Activated CD4-positive, alpha-beta memory T cell treated with anti-CD3 and anti-CD28 coated beads, Interleukin-2, amount 10 ng/mL, durations not matched to agents 7 days and 5 days (primary cell): ENCODE data around the gene APBB2. TPM values are rescaled to one million over a fixed set of nuclear protein-coding genes. Genes with fewer than 3 reads are reported as not detected.

Source experiments
- CTCF ChIA-PET: fragments of 350-600 bp; sonication (Branson Sonifier 250); formaldehyde crosslinking; loops from one replicate; lab custom pipeline; 2021; ENCODE audit warnings: antibody characterized with exemption, inconsistent platforms; lab: Charles Lee
- POLR2A ChIA-PET: fragments of 350-600 bp; sonication (Branson Sonifier 250); formaldehyde crosslinking; loops from one replicate; lab custom pipeline; 2021; ENCODE audit warnings: antibody characterized with exemption; lab: Charles Lee
- DNase-seq: peaks from one replicate; pipeline ENCODE4 v3.0.0-alpha.2; 2020
- H3K27ac Mint-ChIP-seq: one replicate; pipeline ENCODE4 v1.8.0; 2021; ENCODE audit warnings: mild to moderate bottlenecking, mixed read lengths
- H3K27me3 Mint-ChIP-seq: one replicate; pipeline ENCODE4 v1.8.0; 2021; ENCODE audit warnings: mixed read lengths
- H3K36me3 Mint-ChIP-seq: one replicate; pipeline ENCODE4 v1.8.0; 2021; ENCODE audit warnings: low read depth, mixed read lengths
- H3K4me1 Mint-ChIP-seq: one replicate; pipeline ENCODE4 v1.8.0; 2021; ENCODE audit warnings: mixed read lengths
- H3K4me3 Mint-ChIP-seq: one replicate; pipeline ENCODE4 v1.8.0; 2021; ENCODE audit warnings: mild to moderate bottlenecking, mixed read lengths
- H3K9me3 Mint-ChIP-seq: one replicate; pipeline ENCODE4 v1.8.0; 2021; ENCODE audit warnings: mixed read lengths
- total RNA-seq, 2 experiments: library from RNA; stranded (reverse); gene quantifications; one replicate each; pipeline ENCODE4 v1.2.3, GENCODE V29; 2021

Gene APBB2
- total RNA-seq, 2 experiments from 2014 or later = 0.75 to 1.3 TPM

- Mint-ChIP-seq H3K4me3 (no peak overlapping the region), H3K4me1 (no peaks in the 10 kb centered on the region), H3K27ac (no peak overlapping the region), H3K27me3 (peaks cover 39% of the 10 kb centered on the region), H3K9me3 (no peaks in the 10 kb centered on the region), H3K36me3 (no peaks in the 10 kb centered on the region)
- CTCF ChIA-PET = no interaction called here
- DNase-seq = no peak
- POLR2A ChIA-PET = no interaction called here
Measured at GRCh38 chr4:40881851-40882250, 332.5 kb downstream of the APBB2 start.

GRCh38 chr4:40881096-40881495 lies 333.2 kb downstream of the APBB2 start:
- Mint-ChIP-seq H3K9me3 (no peaks in the 10 kb centered on the region), H3K4me1 (no peaks in the 10 kb centered on the region), H3K27me3 (peaks cover 40% of the 10 kb centered on the region), H3K36me3 (no peaks in the 10 kb centered on the region), H3K27ac (no peak overlapping the region), H3K4me3 (no peak overlapping the region)
- ChIA-PET POLR2A (no interaction called here), CTCF (no interaction called here)
- DNase-seq = no peak

- POLR2A ChIA-PET = no interaction called here
- H3K4me1 Mint-ChIP-seq = no peaks in the 10 kb centered on the region
- H3K27me3 Mint-ChIP-seq = peaks cover 42% of the 10 kb centered on the region
- H3K4me3 Mint-ChIP-seq = no peak overlapping the region
- H3K9me3 Mint-ChIP-seq = no peaks in the 10 kb centered on the region
- H3K27ac Mint-ChIP-seq = no peak overlapping the region
- no peaks in the 10 kb centered on the region for H3K36me3 Mint-ChIP-seq
- no peak for DNase-seq
- CTCF ChIA-PET = no interaction called here
Measured at GRCh38 chr4:40878548-40879055, 335.7 kb downstream of the APBB2 start.

DNA sequence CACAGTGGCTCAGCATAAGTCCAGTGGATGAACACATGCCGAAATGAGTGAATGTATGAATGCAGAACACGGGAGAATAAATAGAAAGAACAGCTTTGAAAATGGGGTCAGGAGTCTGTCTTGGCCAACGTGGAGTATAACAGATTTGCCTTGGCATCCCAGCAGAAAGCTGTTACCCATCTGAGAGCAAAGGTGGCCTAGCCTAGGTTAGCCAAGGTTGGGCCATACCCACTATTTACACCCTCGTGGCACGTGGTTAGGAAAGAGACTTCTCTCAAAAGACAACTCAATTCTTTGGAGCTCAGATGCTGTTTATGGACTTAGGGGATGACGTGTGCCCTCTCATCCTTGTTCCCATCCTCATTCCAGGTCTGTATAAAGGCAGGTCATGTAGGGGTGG lies 337.3 kb downstream of the APBB2 start:
- CTCF ChIA-PET = no interaction called here
- Mint-ChIP-seq H3K27ac (no peak overlapping the region), H3K4me3 (no peak overlapping the region), H3K9me3 (no peaks in the 10 kb centered on the region), H3K27me3 (peaks cover 43% of the 10 kb centered on the region), H3K4me1 (no peaks in the 10 kb centered on the region), H3K36me3 (no peaks in the 10 kb centered on the region)
- no peak for DNase-seq
- POLR2A ChIA-PET = no interaction called here

GRCh38 chr4:40875507-40876150 lies 338.7 kb downstream of the APBB2 start:
- H3K27ac Mint-ChIP-seq = no peak overlapping the region
- H3K36me3 Mint-ChIP-seq = no peaks in the 10 kb centered on the region
- no peak overlapping the region for H3K4me3 Mint-ChIP-seq
- ChIA-PET POLR2A (no interaction called here), CTCF (interaction anchor here (1.1 kb wide), 1 partner anchor 34 kb away, joined by 4 read pairs; no protein-coding TSS in a partner anchor)
- DNase-seq = no peak
- H3K27me3 Mint-ChIP-seq = peaks cover 37% of the 10 kb centered on the region
- H3K4me1 Mint-ChIP-seq = no peaks in the 10 kb centered on the region
- H3K9me3 Mint-ChIP-seq = no peaks in the 10 kb centered on the region

- Mint-ChIP-seq H3K4me3 (no peak overlapping the region), H3K27ac (no peak overlapping the region), H3K9me3 (no peaks in the 10 kb centered on the region), H3K36me3 (no peaks in the 10 kb centered on the region), H3K27me3 (peaks cover 33% of the 10 kb centered on the region), H3K4me1 (no peaks in the 10 kb centered on the region)
- POLR2A ChIA-PET = no interaction called here
- no peak for DNase-seq
- CTCF ChIA-PET = interaction anchor here (1.1 kb wide), 1 partner anchor 34 kb away, joined by 4 read pairs; no protein-coding TSS in a partner anchor
Measured at GRCh38 chr4:40874901-40875300, 339.4 kb downstream of the APBB2 start.

DNA sequence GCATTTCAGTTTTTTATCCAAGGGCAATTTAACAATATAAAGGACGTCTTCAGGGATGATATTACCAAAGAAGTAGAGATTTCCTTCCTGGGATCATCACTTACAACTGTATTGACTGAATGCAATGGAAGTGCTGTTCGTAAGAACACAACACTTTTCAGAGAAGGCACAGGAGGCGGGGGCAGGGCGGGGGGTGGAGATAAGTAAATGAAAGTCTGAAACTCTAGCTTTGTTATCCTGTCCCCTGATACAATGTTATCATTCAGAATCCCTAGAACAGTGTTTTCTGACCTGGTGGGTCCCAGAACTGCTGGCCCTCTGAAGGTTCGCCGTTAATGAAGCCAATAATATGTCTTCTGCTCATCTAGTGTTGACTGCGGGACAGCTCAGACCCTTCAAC lies 340.0 kb downstream of the APBB2 start:
- Mint-ChIP-seq H3K4me3 (no peak overlapping the region), H3K9me3 (no peaks in the 10 kb centered on the region), H3K4me1 (no peaks in the 10 kb centered on the region), H3K27me3 (peaks cover 32% of the 10 kb centered on the region), H3K27ac (no peak overlapping the region), H3K36me3 (no peaks in the 10 kb centered on the region)
- ChIA-PET CTCF (no interaction called here), POLR2A (no interaction called here)
- no peak for DNase-seq

- DNase-seq = no peak
- ChIA-PET POLR2A (no interaction called here), CTCF (no interaction called here)
- Mint-ChIP-seq H3K27me3 (peaks cover 28% of the 10 kb centered on the region), H3K9me3 (no peaks in the 10 kb centered on the region), H3K27ac (no peak overlapping the region), H3K4me1 (no peaks in the 10 kb centered on the region), H3K4me3 (no peak overlapping the region), H3K36me3 (no peaks in the 10 kb centered on the region)
Measured at GRCh38 chr4:40871695-40872250, 342.6 kb downstream of the APBB2 start.

- no peaks in the 10 kb centered on the region for H3K36me3 Mint-ChIP-seq
- DNase-seq = no peak
- H3K9me3 Mint-ChIP-seq = no peaks in the 10 kb centered on the region
- H3K27ac Mint-ChIP-seq = no peak overlapping the region
- no peaks in the 10 kb centered on the region for H3K4me1 Mint-ChIP-seq
- ChIA-PET POLR2A (no interaction called here), CTCF (no interaction called here)
- peaks cover 33% of the 10 kb centered on the region for H3K27me3 Mint-ChIP-seq
- no peak overlapping the region for H3K4me3 Mint-ChIP-seq
Measured at GRCh38 chr4:40870150-40870549, 344.2 kb downstream of the APBB2 start.

DNA sequence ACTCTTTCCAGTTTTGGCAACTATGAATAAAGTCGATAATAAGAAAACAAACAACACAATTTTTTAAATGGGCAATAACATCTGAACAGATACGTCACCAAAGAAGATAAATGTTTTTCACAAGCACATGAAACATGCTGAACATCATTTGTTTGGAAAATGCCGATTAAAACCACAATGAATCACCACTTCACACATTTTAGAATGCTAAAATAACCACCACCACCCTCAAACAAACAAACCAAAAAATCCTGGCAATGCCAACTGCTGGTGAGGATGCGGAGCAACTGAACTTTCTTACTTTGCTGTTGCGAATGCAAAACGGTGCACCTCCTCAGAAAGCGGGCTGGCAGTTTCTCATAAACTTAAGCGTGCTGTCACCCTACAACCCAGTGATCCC lies 348.6 kb downstream of the APBB2 start:
- no peak for DNase-seq
- ChIA-PET CTCF (no interaction called here), POLR2A (no interaction called here)
- Mint-ChIP-seq H3K27me3 (peaks cover 29% of the 10 kb centered on the region), H3K4me3 (no peak overlapping the region), H3K36me3 (no peaks in the 10 kb centered on the region), H3K4me1 (no peaks in the 10 kb centered on the region), H3K9me3 (no peaks in the 10 kb centered on the region), H3K27ac (no peak overlapping the region)

DNA sequence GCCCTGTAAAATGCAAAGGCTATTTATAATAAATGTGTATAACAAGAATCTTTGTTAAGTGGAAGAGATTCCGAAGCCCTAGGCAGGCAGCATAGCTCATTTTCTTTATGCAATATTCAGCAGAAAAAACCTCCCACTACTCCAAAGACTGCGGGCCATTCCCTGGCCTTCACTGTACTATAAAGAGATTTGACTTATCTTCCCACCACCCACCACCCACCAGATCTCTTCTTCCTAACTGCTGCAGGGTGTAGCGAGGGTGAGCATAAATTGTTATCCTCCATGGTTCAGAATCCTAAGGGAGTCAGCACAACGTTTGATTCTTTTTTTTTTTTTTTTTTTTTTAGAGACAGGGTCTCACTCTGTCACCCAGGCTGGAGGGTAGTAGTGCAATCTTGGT lies 349.8 kb downstream of the APBB2 start:
- no peak overlapping the region for H3K4me3 Mint-ChIP-seq
- ChIA-PET CTCF (no interaction called here), POLR2A (no interaction called here)
- H3K27ac Mint-ChIP-seq = no peak overlapping the region
- H3K9me3 Mint-ChIP-seq = no peaks in the 10 kb centered on the region
- H3K36me3 Mint-ChIP-seq = no peaks in the 10 kb centered on the region
- peaks cover 30% of the 10 kb centered on the region for H3K27me3 Mint-ChIP-seq
- no peak for DNase-seq
- H3K4me1 Mint-ChIP-seq = no peaks in the 10 kb centered on the region

GRCh38 chr4:40858962-40859361 lies 355.4 kb downstream of the APBB2 start:
- POLR2A ChIA-PET = no interaction called here
- Mint-ChIP-seq H3K9me3 (no peaks in the 10 kb centered on the region), H3K4me3 (no peak overlapping the region), H3K27ac (no peak overlapping the region), H3K36me3 (no peaks in the 10 kb centered on the region), H3K27me3 (peaks cover 52% of the 10 kb centered on the region), H3K4me1 (peaks cover 9% of the 10 kb centered on the region)
- DNase-seq = no peak
- CTCF ChIA-PET = no interaction called here

DNA sequence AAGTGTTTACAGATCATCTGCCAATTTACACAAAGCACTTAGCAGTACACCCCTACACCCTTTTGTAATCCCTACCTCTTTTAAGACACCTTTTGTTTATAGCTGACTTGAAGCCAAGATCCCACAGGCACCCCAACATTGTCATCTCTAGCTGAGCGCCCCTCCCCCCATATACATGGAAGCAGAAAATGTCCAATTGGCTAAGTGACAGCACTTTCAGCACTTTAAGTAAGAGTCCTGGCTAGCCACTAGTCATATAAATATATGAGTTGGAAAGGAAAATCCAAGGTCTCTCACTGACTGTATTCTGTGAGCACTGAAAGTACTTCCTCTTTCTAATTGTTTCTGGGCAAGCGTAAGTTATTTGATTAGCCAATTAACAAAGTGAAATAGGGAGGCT lies 356.4 kb downstream of the APBB2 start:
- CTCF ChIA-PET = no interaction called here
- no peaks in the 10 kb centered on the region for H3K9me3 Mint-ChIP-seq
- no peaks in the 10 kb centered on the region for H3K36me3 Mint-ChIP-seq
- peaks cover 9% of the 10 kb centered on the region for H3K4me1 Mint-ChIP-seq
- H3K27me3 Mint-ChIP-seq = peaks cover 57% of the 10 kb centered on the region
- H3K4me3 Mint-ChIP-seq = no peak overlapping the region
- POLR2A ChIA-PET = no interaction called here
- no peak for DNase-seq
- H3K27ac Mint-ChIP-seq = no peak overlapping the region
